GM23248 (cell line): ENCODE results near the gene ARFGAP1. TPM values are rescaled to one million over a fixed set of nuclear protein-coding genes. Genes with fewer than 3 reads are reported as not detected.

Source experiments
- DNase-seq: peaks from one replicate; pipeline ENCODE4 v3.0.0-alpha.2; 2015
- H2AFZ ChIP-seq: fragments of 200-600 bp; sonication (generic); 2 replicates; pipeline ENCODE4 v1.6.1; 2016; ENCODE audit warnings: antibody characterized with exemption
- H3F3A ChIP-seq: fragments of 200-600 bp; sonication (generic); 2 replicates; pipeline ENCODE4 v1.6.1; 2016; ENCODE audit warnings: mild to moderate bottlenecking, antibody characterized with exemption, mixed run types; ENCODE audit not compliant: insufficient read depth
- H3K27ac ChIP-seq: fragments of 200-600 bp; sonication (generic); 2 replicates; pipeline ENCODE4 v1.5.1; 2016; ENCODE audit warnings: mild to moderate bottlenecking
- H3K27me3 ChIP-seq: fragments of 200-600 bp; sonication (generic); replicated peaks from 2 replicates; pipeline ENCODE4 v1.6.1; 2016; ENCODE audit warnings: mild to moderate bottlenecking; ENCODE audit not compliant: insufficient read depth
- H3K36me3 ChIP-seq: fragments of 200-600 bp; sonication (generic); 2 replicates; pipeline ENCODE4 v1.6.1; 2016; ENCODE audit warnings: low read depth, mild to moderate bottlenecking
- H3K4me1 ChIP-seq: fragments of 200-600 bp; sonication (generic); 2 replicates; pipeline ENCODE4 v1.6.1; 2016; ENCODE audit warnings: mild to moderate bottlenecking; ENCODE audit not compliant: insufficient read depth
- H3K4me2 ChIP-seq: fragments of 200-600 bp; sonication (generic); one replicate; pipeline ENCODE4 v1.6.1; 2016; ENCODE audit warnings: mild to moderate bottlenecking; ENCODE audit not compliant: unreplicated experiment
- H3K4me3 ChIP-seq: fragments of 200-600 bp; sonication (generic); 2 replicates; pipeline ENCODE4 v1.5.1; 2016; ENCODE audit warnings: mild to moderate bottlenecking
- H3K79me2 ChIP-seq: fragments of 200-600 bp; sonication (generic); 2 replicates; pipeline ENCODE4 v1.6.1; 2016; ENCODE audit warnings: mild to moderate bottlenecking; ENCODE audit not compliant: insufficient read depth
- H3K9ac ChIP-seq: fragments of 200-600 bp; sonication (generic); 2 replicates; pipeline ENCODE4 v1.6.1; 2016; ENCODE audit warnings: mild to moderate bottlenecking
- H3K9me2 ChIP-seq: fragments of 200-600 bp; sonication (generic); 2 replicates; pipeline ENCODE4 v1.6.1; 2016; ENCODE audit warnings: mixed run types, mild to moderate bottlenecking, moderate library complexity; ENCODE audit not compliant: insufficient read depth
- H3K9me3 ChIP-seq: fragments of 200-600 bp; sonication (generic); one replicate; pipeline ENCODE4 v1.6.1; 2017; ENCODE audit warnings: low read depth
- H4K20me1 ChIP-seq: fragments of 200-600 bp; sonication (generic); 2 replicates; pipeline ENCODE4 v1.6.0; 2016; ENCODE audit not compliant: insufficient read depth
- EZH2 ChIP-seq: fragments of 200-600 bp; sonication (generic); IDR thresholded peaks from 2 replicates; pipeline ENCODE4 v1.6.1; 2018; ENCODE audit warnings: antibody characterized with exemption, mild to moderate bottlenecking; ENCODE audit not compliant: insufficient read depth, poor library complexity, severe bottlenecking
- EZH2phosphoT487 ChIP-seq: fragments of 200-600 bp; sonication (generic); IDR thresholded peaks from 2 replicates; pipeline ENCODE4 v1.6.1; 2018; ENCODE audit warnings: antibody characterized with exemption, moderate library complexity, mild to moderate bottlenecking, low read depth; ENCODE audit not compliant: insufficient read depth
- whole genome bisulfite sequencing, 2 experiments: methylation state at CpG; one replicate each; pipeline ENCODE4 v1.1.6; 2015 to 2017; ENCODE audit warnings: low lambda C conversion rate in 2 of 2, low coverage in 1 of 2; ENCODE audit errors: missing lambda C conversion rate in 2 of 2; 5-methylcytosine and 5-hydroxymethylcytosine counted together
- in situ Hi-C: fragments of 300-500 bp; cut with MboI; formaldehyde crosslinking; loops from 2 replicates; pipeline ENCODE4 v1.15.0; 2020
- polyA plus RNA-seq: library from polyadenylated mRNA; unstranded; fragments of >200 nt; fragmentation: Nextera tagmentation; extraction: Ambion mirVana; gene quantifications from 2 replicates; pipeline ENCODE4 v1.2.1, GENCODE V29; 2016
- total RNA-seq: library from RNA; depleted of rRNA; stranded (reverse); fragments of >200 nt; shearing (Covaris generic); gene quantifications from 2 replicates; pipeline ENCODE4 v1.2.3, GENCODE V29; 2014

Gene ARFGAP1
- total and polyA plus RNA-seq, 2 experiments from 2014 or later = 69.0 to 88.5 TPM

DNA sequence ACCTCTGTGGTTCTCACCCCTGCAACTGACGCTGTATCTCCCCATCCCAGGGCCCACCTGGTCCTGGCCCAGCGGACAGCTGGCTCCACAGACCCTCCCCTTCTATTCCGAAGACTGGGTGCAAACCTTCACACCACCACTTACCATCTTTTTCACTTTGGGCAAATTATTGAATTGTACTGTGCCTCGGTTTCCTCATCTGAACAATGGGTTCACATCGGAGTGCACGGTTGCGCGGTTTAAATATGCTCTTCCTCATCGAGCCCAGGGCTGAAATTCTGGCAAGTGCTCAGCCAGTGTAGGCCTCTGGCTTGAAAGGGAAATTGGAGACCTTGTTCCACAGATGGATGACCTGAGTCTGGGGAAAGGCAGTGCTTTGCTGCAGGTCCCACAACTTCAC, 2.9 kb upstream of the ARFGAP1 start:
- Histone ChIP-seq H3K27ac (no peak overlapping the region), H3K36me3 (no peaks in the 10 kb centered on the region), H2AFZ (no peak overlapping the region), H4K20me1 (no peaks in the 10 kb centered on the region; the same call in 1 of the 2 replicates), H3K4me1 (peaks cover 11% of the 10 kb centered on the region), H3K4me3 (no peak overlapping the region), H3F3A (no peaks in the 10 kb centered on the region), H3K27me3 (peaks cover 3% of the 10 kb centered on the region; the same call in 1 of the 2 replicates), H3K9me2 (no peaks in the 10 kb centered on the region), H3K4me2 (no peak overlapping the region), H3K79me2 (peaks cover 38% of the 10 kb centered on the region), H3K9ac (no peak overlapping the region), H3K9me3 (no peaks in the 10 kb centered on the region)
- no peak for DNase-seq
- WGBS, 2 experiments = 79 to 88% methylated on average over 9 of the region's 9 CpGs
- in situ Hi-C loops = no loop called here
- TF ChIP-seq EZH2phosphoT487 (no peak), EZH2 (no peak)

DNA sequence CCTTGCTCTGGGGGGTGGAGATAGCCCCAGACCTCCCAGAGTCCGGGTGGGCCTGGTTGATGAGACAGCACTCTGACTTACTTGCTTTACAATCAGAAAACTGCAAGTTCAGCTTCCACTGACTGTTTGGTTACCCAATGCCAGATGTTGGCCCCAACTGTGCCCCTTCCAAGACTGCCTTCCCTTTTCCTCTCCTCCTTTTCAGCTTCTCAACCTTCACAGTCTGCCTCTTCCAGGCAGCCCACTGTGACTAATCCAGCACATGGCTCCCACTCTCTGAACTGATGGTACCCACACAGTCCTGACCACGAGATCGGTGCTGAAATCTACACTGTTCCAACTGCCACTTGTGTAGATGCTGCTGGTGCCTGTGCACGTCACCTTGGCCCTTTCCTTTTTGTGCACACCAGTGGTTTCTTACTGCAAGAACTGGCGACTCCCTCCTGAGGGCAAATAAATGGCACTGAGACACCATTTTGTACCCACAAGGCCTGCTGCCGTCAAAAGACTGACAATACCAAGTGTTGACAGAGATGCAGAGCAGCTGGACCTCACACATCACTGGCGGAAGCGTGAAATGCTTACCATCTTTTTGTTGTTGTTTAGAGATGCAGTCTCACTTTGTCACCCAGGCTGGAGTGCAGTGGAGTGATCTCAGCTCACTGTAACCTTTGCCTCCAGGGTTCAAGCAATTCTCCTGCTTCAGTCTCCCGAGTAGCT, 1.8 kb upstream of the ARFGAP1 start:
- no peak overlapping the region for H3K27ac ChIP-seq
- peaks cover 48% of the 10 kb centered on the region for H3K79me2 ChIP-seq
- no peaks in the 10 kb centered on the region for H3K27me3 ChIP-seq
- H3K4me1 ChIP-seq = peaks cover 13% of the 10 kb centered on the region
- no peaks in the 10 kb centered on the region for H3K36me3 ChIP-seq
- H3F3A ChIP-seq = no peaks in the 10 kb centered on the region
- H3K9ac ChIP-seq = no peak overlapping the region
- no peak overlapping the region for H3K4me2 ChIP-seq
- no peaks in the 10 kb centered on the region; the same call in 1 of the 2 replicates for H4K20me1 ChIP-seq
- in situ Hi-C loops = no loop called here
- TF ChIP-seq EZH2phosphoT487 = no peak
- no peak for TF ChIP-seq EZH2
- H3K4me3 ChIP-seq = no peak overlapping the region
- no peaks in the 10 kb centered on the region for H3K9me2 ChIP-seq
- no peak overlapping the region for H2AFZ ChIP-seq
- DNase-seq = no peak
- WGBS, 2 experiments = 78 to 80% methylated on average over 9 of the region's 9 CpGs
- no peaks in the 10 kb centered on the region for H3K9me3 ChIP-seq

DNA sequence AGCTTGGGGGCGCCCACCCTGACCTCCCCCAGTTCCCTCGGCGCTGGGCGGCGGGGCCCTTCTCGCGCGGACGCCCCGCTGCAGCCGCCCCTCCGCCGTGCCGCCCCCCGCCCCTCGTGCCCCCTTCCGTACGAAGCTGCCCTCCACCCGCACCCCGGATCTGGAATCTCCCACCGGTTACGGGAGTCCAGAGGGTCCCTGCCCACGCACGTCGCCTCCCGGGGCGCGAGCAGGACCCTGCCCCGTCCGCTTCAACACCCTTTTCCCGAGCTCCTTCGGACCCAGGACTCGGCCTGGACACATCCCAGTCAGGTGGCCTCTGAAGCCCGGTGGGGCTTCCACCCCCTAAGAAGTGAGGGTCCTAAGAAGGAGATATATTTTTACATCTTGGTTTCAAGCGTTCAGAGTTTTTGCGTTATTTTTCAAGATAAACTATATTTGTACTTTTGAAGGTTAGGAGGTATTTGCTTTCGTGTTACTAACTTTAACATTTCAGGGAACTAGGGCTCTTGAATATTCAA, 506 bp downstream of the ARFGAP1 start:
- in situ Hi-C loops = no loop called here
- H3K4me3 ChIP-seq = peak overlapping the region; percentile 100
- no peaks in the 10 kb centered on the region; the same call in 1 of the 2 replicates for H4K20me1 ChIP-seq
- no peaks in the 10 kb centered on the region for H3K9me2 ChIP-seq
- H3K36me3 ChIP-seq = peaks cover 4% of the 10 kb centered on the region; the same call in 1 of the 2 replicates
- H3K4me2 ChIP-seq = peak overlapping the region; percentile 84
- peaks cover 13% of the 10 kb centered on the region for H3K4me1 ChIP-seq
- peak overlapping the region; percentile 11; the same call in 1 of the 2 replicates for H2AFZ ChIP-seq
- H3K27ac ChIP-seq = peak overlapping the region; percentile 87
- no peaks in the 10 kb centered on the region for H3F3A ChIP-seq
- H3K79me2 ChIP-seq = peaks cover 72% of the 10 kb centered on the region
- no peaks in the 10 kb centered on the region for H3K9me3 ChIP-seq
- TF ChIP-seq EZH2 (no peak), EZH2phosphoT487 (no peak)
- 0 to 2% methylated on average over 15 to 22 of the region's 37 CpGs for WGBS, 2 experiments
- DNase-seq = peak; percentile 39
- H3K9ac ChIP-seq = peak overlapping the region; percentile 99
- H3K27me3 ChIP-seq = no peaks in the 10 kb centered on the region

DNA sequence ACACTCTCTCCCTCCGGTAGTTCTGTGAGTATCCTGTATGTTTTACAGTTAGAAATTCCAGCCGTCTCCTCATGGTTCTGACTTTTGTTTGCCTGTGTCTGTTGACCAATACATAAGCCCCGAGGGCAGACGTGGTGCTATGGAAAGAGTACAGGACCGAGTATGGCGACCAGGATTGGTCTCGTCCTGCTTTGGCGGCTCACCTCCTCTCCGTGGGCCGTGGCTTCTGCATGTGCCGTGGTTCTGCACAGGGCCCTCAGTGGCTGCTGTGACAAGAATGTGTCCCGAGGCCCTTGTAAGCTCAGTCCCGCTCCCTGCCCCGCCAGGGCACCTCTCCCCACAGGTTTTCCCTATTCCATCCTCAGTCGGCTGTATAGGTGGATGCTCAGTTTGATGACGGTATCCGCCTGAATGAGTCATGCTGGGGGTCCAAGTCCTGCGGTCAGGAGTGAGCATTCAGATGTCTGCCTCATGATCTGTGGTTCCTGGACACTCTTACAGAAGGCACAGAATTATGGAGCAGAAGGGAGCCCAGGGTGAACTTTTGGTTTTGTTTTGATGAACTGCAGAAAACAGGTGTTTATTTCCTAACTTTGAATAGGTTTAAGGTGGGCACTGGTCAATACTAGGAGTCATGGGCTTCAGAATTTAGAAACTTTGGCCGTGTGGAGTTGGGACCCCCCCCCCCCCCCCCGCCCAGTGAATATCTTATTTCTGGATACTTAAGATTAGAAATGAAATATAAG, 1.2 kb downstream of the ARFGAP1 start:
- Histone ChIP-seq H3K9ac (peak overlapping the region; percentile 99), H3K27ac (peak overlapping the region; percentile 87), H3K79me2 (peaks cover 79% of the 10 kb centered on the region), H3K4me3 (peak overlapping the region; percentile 100), H3K4me1 (peaks cover 13% of the 10 kb centered on the region), H3K36me3 (peaks cover 8% of the 10 kb centered on the region; the same call in 1 of the 2 replicates), H3K27me3 (no peaks in the 10 kb centered on the region), H2AFZ (no peak overlapping the region), H3K4me2 (peak overlapping the region; percentile 84), H3K9me3 (no peaks in the 10 kb centered on the region), H3K9me2 (no peaks in the 10 kb centered on the region), H4K20me1 (no peaks in the 10 kb centered on the region; the same call in 1 of the 2 replicates), H3F3A (no peaks in the 10 kb centered on the region)
- in situ Hi-C loops = no loop called here
- DNase-seq = peak; percentile 92
- TF ChIP-seq EZH2phosphoT487 = no peak
- TF ChIP-seq EZH2 = no peak
- 5 to 6% methylated on average over 20 of the region's 20 CpGs for WGBS, 2 experiments
